ENCODE results near the gene SMYD3. TPM values are rescaled to one million over a fixed set of nuclear protein-coding genes. Genes with fewer than 3 reads are reported as not detected.

SMYD3 gene
- total RNA-seq, 1 donor from 2014 or later = 20.8 TPM

- peaks cover 3% of the 10 kb centered on the region for H3K9me3 Mint-ChIP-seq
- no peaks in the 10 kb centered on the region for H3K27me3 Mint-ChIP-seq
- DNase-seq = no peak
- ATAC-seq (ENCODE audit: low read depth) = no peak
- TF ChIP-seq CTCF (IDR thresholded peaks at IDR 0.05) = no peak
- intact Hi-C loops (cut with micrococcal nuclease) = no loop called here
- no peaks in the 10 kb centered on the region for H3K4me1 Mint-ChIP-seq
- H3K36me3 Mint-ChIP-seq (ENCODE audit: low read depth) = peaks cover 32% of the 10 kb centered on the region
- ChIA-PET POLR2A (no interaction called here), CTCF (no interaction called here)
- no peak overlapping the region for H3K27ac Mint-ChIP-seq
- H3K4me3 Mint-ChIP-seq = no peak overlapping the region
Measured at GRCh38 chr1:245853291-245853690, 653.8 kb downstream of the SMYD3 start.

DNA sequence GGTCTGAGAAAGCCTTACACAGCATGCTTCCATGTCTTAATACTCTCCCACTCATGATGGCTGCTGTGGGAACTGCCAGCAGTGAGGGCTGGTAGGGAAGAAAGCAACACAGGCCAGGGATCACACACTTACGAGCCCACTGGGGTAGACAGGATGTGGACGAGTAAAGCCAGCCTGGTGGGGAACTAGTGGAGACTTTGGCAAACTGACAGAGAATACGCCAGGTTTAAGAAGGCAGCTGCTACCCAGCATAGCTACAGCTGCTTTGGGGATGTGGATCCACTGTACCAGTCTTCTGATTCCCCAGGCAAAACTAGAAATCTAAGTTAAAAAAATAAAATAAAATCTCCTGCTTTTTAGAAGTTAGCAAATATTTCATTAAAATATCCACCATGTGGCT, 664.0 kb downstream of the SMYD3 start:
- ChIA-PET CTCF (no interaction called here), POLR2A (no interaction called here)
- no peak for DNase-seq
- Mint-ChIP-seq H3K4me1 (no peaks in the 10 kb centered on the region), H3K4me3 (no peak overlapping the region), H3K9me3 (no peaks in the 10 kb centered on the region), H3K27ac (no peak overlapping the region), H3K27me3 (no peaks in the 10 kb centered on the region), H3K36me3 (ENCODE audit: low read depth) (no peaks in the 10 kb centered on the region)
- ATAC-seq (ENCODE audit: low read depth) = no peak
- TF ChIP-seq CTCF (IDR thresholded peaks at IDR 0.05) = no peak
- intact Hi-C loops (cut with micrococcal nuclease) = no loop called here

- no peak for ATAC-seq (ENCODE audit: low read depth)
- TF ChIP-seq CTCF (IDR thresholded peaks at IDR 0.05) = no peak
- intact Hi-C loops (cut with micrococcal nuclease) = no loop called here
- DNase-seq = no peak
- H3K27me3 Mint-ChIP-seq = no peaks in the 10 kb centered on the region
- CTCF ChIA-PET = no interaction called here
- H3K36me3 Mint-ChIP-seq (ENCODE audit: low read depth) = peaks cover 2% of the 10 kb centered on the region
- no peaks in the 10 kb centered on the region for H3K9me3 Mint-ChIP-seq
- H3K4me1 Mint-ChIP-seq = no peaks in the 10 kb centered on the region
- POLR2A ChIA-PET = no interaction called here
- no peak overlapping the region for H3K27ac Mint-ChIP-seq
- H3K4me3 Mint-ChIP-seq = no peak overlapping the region
Measured at GRCh38 chr1:245842106-245842505, 665.0 kb downstream of the SMYD3 start.

DNA sequence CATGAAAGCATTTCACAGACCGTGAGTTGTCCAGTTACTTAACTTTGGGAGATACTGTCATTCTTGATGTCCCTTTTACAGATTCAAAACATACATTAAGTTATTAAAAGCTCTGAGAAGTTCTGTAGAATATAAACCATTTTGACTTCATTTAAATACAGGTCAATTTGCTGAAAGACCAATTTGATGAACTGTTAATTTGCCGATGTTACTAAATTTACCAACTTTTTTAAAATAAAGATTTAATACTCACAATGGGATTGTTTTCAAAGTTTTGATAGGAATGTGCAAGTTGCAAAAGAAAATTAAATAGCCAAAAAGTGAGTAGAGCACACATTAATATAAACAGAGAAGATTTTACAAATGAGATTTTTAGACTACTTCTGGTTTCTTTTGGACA, 666.1 kb downstream of the SMYD3 start:
- no peak for ATAC-seq (ENCODE audit: low read depth)
- Mint-ChIP-seq H3K27ac (no peak overlapping the region), H3K36me3 (ENCODE audit: low read depth) (peaks cover 3% of the 10 kb centered on the region), H3K4me3 (no peak overlapping the region), H3K9me3 (no peaks in the 10 kb centered on the region), H3K4me1 (no peaks in the 10 kb centered on the region), H3K27me3 (no peaks in the 10 kb centered on the region)
- TF ChIP-seq CTCF (IDR thresholded peaks at IDR 0.05) = no peak
- CTCF ChIA-PET = no interaction called here
- intact Hi-C loops (cut with micrococcal nuclease) = no loop called here
- POLR2A ChIA-PET = no interaction called here
- DNase-seq = no peak

DNA sequence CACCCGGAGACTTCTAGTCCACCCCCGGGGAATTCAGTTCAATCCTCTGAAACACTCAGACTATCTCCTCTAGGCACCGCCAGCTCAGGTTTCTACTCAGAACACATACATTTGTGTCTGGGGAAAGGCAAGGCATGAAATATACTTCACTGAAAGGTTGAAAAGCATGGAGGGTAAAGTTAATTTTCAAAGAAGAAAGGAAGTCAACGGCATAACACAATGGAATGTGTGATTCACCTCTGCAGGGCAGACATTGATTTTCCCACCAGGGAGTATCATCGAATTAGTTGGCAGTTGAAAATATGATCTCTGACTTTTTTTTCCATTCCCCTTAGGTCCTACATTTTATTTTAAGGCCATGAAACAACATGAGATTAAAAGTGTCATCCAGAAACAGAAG, 669.4 kb downstream of the SMYD3 start:
- DNase-seq (no peak), ATAC-seq (ENCODE audit: low read depth) (no peak)
- no peak for TF ChIP-seq CTCF (IDR thresholded peaks at IDR 0.05)
- intact Hi-C loops (cut with micrococcal nuclease) = no loop called here
- H3K27ac Mint-ChIP-seq = no peak overlapping the region
- no peaks in the 10 kb centered on the region for H3K4me1 Mint-ChIP-seq
- peaks cover 6% of the 10 kb centered on the region for H3K36me3 Mint-ChIP-seq (ENCODE audit: low read depth)
- no peak overlapping the region for H3K4me3 Mint-ChIP-seq
- H3K9me3 Mint-ChIP-seq = no peaks in the 10 kb centered on the region
- ChIA-PET CTCF (no interaction called here), POLR2A (no interaction called here)
- no peaks in the 10 kb centered on the region for H3K27me3 Mint-ChIP-seq
